HG03432 (cell line): ENCODE data around the gene MAP4K4.
"Not testable (repeated sequence)": the region's sequence is repeated elsewhere in the genome, so short reads cannot be mapped to it uniquely, and the experiment has no call there.

ENCODE experiments used
- ATAC-seq: cut with Tn5 transposase; IDR thresholded peaks from one replicate; pipeline ENCODE4 v1.9.1; 2021; ENCODE audit warnings: mild to moderate bottlenecking, moderate library complexity; ENCODE audit not compliant: unreplicated experiment

The MAP4K4 gene

GRCh38 chr2:101740555-101740964 lies 43.1 kb downstream of the MAP4K4 start:
- no peak for ATAC-seq

- no peak for ATAC-seq
Measured at GRCh38 chr2:101741775-101742520, 44.4 kb downstream of the MAP4K4 start.

DNA sequence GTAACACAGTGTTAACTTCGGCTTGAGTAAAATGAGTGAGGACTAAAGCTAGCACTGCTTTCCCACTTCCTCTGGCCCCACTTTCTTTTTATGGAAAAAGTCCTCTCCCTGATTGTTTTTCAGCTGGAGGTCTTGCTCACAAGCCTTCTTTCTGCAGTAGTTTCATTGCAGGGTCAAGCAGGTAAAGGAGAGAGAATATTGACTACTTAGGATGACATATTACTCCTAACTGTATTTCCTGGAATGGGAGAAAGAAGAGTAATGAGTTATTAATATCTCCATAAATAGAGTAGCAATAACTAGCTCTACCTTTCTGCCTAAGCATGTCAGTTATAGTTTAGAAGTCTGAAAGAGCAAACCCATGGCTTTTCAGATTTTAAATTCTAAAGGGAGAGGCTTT lies 45.0 kb downstream of the MAP4K4 start:
- no peak for ATAC-seq

GRCh38 chr2:101743288-101743687 lies 45.8 kb downstream of the MAP4K4 start:
- no peak for ATAC-seq

DNA sequence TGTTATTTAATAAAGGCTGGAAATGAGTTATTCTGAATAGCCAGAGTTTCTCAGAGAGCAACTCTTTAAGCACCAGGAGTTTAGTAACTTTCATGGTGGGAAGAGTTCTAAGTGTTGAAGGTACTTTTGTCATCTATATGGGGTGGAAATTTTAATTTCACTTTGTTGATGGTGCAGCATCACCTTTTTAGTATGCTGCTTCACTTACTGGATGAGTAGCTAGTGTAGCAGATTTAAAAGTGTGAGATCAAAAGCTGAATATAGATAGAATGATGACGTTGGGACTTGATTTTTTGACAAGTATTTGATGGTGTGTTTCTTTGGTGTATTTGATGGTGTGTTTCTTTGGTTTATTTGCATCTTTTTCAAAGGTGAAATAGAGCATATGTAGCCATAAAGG lies 47.3 kb downstream of the MAP4K4 start:
- no peak for ATAC-seq

- no peak for ATAC-seq
Measured at GRCh38 chr2:101745711-101746694, 48.5 kb downstream of the MAP4K4 start.

GRCh38 chr2:101748000-101748399 lies 50.5 kb downstream of the MAP4K4 start:
- no peak for ATAC-seq

GRCh38 chr2:101748462-101748861 lies 51.0 kb downstream of the MAP4K4 start:
- ATAC-seq, result not testable (repeated sequence)

- ATAC-seq, result no peak
Measured at GRCh38 chr2:101750688-101751087, 53.2 kb downstream of the MAP4K4 start.

GRCh38 chr2:101751276-101751815 lies 53.8 kb downstream of the MAP4K4 start:
- ATAC-seq, result no peak

- peak; percentile 84 for ATAC-seq
Measured at GRCh38 chr2:101751875-101752619, 54.5 kb downstream of the MAP4K4 start.

GRCh38 chr2:101752716-101753616 lies 55.5 kb downstream of the MAP4K4 start:
- no peak for ATAC-seq

DNA sequence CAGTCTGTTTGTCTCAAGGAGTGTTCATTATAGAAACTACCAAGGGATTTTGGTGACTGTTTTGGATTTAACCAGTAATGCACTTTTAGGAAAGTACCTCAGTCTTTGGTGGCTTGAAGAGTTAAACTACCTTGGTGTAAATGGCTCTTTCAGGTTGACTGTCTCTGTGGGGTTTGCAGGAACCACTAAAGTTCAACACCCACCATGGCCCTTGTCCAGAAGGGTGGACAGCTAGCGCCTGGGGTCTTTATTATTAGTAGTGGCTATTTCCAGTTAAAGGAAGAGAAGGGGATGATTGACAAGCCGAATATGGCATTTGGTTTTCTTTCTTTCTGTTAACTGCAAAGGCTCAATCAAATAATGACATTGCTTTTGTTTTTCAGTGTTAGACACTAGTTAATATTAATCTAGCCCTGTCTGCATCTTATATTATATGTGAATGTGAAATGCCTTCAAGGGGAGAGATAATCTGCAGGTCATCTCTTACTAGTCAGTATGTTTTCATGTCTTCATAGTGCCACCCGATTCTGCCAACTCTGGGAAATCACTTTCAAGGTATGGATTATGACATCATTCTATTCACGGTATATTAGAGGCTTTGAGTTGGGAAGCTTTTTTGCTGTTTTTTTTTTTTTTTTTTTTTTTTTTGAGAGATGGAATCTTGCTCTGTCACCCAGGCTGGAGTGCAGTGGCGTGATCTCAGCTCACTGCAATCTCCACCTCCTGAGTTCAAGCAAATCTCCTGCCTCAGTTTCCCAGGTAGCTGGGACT lies 56.4 kb downstream of the MAP4K4 start:
- no peak for ATAC-seq

GRCh38 chr2:101754618-101755017 lies 57.1 kb downstream of the MAP4K4 start:
- no peak for ATAC-seq

DNA sequence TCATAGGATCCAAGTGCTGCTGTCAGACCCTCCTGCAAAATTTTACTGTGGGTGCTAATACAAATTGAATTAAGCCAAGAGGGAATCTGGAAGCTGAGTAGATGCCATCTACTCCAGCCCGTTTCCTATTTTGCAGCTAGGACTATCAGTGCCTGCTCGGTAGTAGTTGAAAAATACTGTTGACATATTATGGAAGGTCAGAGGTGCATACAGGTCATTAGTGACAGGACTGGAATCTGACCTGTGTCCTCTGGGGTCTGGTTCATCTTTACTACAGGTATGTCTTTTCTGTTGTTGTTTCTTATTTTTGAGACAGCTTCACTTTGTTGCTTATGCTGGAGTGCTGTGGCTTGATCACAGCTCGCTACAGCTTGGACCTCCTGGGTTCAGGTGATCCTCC lies 58.8 kb downstream of the MAP4K4 start:
- no peak for ATAC-seq

DNA sequence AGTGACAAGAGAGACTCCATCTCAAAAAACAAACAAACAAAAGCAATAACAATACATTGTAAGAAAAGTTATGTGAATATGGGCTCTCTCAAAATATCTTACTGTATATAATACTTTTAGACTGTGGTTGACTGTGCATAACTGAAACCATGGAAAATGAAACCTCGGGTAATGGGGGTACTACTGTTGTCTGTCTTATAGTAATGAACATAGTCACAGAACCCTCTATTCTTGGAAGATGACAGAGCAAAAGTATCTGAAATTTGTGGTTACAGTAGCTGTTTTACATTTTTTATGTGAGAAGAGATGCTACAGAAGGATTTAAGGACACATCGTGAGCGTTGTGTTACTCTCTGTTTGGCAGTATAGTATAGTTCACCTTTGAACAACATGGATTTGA lies 60.5 kb downstream of the MAP4K4 start:
- peak; percentile 50 for ATAC-seq

DNA sequence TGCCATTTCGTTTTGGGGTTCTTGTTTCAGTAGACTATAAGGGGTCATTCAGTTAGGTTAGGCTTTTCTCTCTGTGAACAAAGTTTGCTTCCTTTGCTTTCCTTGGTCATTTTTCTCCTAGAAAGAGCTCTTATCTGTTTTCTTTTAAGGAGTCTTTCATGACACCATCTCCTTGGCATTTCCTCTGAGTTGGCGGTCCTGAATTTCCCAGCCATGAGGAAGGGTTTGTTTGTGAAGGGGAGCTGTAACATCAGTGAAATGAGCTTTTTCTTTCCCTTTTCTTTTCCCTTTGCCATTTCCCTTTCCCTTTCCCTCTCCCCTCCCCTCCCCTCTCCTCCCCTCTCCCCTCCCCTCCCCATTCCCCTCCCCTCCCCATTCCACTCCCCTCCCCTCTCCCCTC lies 61.7 kb downstream of the MAP4K4 start:
- no peak for ATAC-seq

GRCh38 chr2:101762451-101763171 lies 65.1 kb downstream of the MAP4K4 start:
- ATAC-seq, result no peak
